ENCODE measurements around the gene LDLRAD3. TPM values are rescaled to one million over a fixed set of nuclear protein-coding genes. Genes with fewer than 3 reads are reported as not detected.

Gene LDLRAD3
- total RNA-seq, 1 experiment from 2014 or later: 19.0 TPM

DNA sequence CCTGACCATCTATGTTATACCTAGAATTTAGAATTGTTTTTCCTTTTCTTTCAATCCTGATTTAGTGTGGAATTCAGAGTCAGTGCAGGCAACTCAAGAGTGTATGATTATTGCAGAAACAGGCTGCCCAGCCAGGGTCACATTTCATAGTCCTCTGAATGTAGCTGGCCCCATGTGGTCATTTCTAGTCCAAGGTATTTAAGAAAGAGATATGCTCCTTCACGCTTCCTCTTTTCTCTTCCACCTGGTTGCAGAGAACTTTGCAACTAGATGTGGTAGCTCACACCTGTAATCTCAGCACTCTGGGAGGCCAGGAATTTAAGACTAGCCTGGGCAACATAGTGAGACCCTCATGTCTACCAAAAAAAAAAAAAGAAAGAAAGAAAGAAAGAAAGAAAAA, 27.6 kb upstream of the LDLRAD3 start:
- no peaks in the 10 kb centered on the region for H3K36me3 ChIP-seq (ENCODE audit: control insufficient read depth in 1 of 2, insufficient read depth in 2 of 2, low read length in 2 of 2)
- intact Hi-C loops (cut with micrococcal nuclease): no loop called here
- ChIA-PET RAD21 (ENCODE audit: low non-redundant PET in 1 of 2, low total read pairs in 2 of 2, uncharacterized antibody in 2 of 2, unreplicated experiment in 2 of 2) (no interaction called here), CTCF (no interaction called here), POLR2A (no interaction called here)
- H3K27ac ChIP-seq (ENCODE audit: low read depth, low read length): no peak overlapping the region
- no peaks in the 10 kb centered on the region for H3K4me1 ChIP-seq (ENCODE audit: control insufficient read depth in 1 of 2, insufficient read depth in 2 of 2, low read length in 2 of 2)
- no peaks in the 10 kb centered on the region for H3K9me3 ChIP-seq (ENCODE audit: control insufficient read depth in 1 of 2, insufficient read depth in 1 of 2, low read depth in 1 of 2, low read length in 2 of 2)
- H3K9me2 ChIP-seq (ENCODE audit: insufficient read depth): no peaks in the 10 kb centered on the region
- H4K20me1 ChIP-seq (ENCODE audit: insufficient read depth): no peaks in the 10 kb centered on the region
- no peak overlapping the region for H3K9ac ChIP-seq (ENCODE audit: low read length)
- no peak overlapping the region for H2AFZ ChIP-seq (ENCODE audit: low read depth, low read length, poor library complexity, severe bottlenecking)
- no TSS peak for BruUV-seq (replicated peaks)
- ATAC-seq (no peak), DNase-seq (ENCODE audit: low read depth, low spot score) (no peak)
- no peak overlapping the region for H3K4me2 ChIP-seq (ENCODE audit: low read length)
- H3K4me3 ChIP-seq (replicated peaks in 1 of 2; ENCODE audit: low read depth in 1 of 2, low read length in 2 of 2): no peak overlapping the region
- no peaks in the 10 kb centered on the region for H3K79me2 ChIP-seq (ENCODE audit: insufficient read depth, low read length)
- 0 out of 2 replicates have a peak, but pooled peaks cover 13% of the 10 kb centered on the region for H3K27me3 ChIP-seq (ENCODE audit: insufficient read depth, low read length)
- TF ChIP-seq, protein P1, sequence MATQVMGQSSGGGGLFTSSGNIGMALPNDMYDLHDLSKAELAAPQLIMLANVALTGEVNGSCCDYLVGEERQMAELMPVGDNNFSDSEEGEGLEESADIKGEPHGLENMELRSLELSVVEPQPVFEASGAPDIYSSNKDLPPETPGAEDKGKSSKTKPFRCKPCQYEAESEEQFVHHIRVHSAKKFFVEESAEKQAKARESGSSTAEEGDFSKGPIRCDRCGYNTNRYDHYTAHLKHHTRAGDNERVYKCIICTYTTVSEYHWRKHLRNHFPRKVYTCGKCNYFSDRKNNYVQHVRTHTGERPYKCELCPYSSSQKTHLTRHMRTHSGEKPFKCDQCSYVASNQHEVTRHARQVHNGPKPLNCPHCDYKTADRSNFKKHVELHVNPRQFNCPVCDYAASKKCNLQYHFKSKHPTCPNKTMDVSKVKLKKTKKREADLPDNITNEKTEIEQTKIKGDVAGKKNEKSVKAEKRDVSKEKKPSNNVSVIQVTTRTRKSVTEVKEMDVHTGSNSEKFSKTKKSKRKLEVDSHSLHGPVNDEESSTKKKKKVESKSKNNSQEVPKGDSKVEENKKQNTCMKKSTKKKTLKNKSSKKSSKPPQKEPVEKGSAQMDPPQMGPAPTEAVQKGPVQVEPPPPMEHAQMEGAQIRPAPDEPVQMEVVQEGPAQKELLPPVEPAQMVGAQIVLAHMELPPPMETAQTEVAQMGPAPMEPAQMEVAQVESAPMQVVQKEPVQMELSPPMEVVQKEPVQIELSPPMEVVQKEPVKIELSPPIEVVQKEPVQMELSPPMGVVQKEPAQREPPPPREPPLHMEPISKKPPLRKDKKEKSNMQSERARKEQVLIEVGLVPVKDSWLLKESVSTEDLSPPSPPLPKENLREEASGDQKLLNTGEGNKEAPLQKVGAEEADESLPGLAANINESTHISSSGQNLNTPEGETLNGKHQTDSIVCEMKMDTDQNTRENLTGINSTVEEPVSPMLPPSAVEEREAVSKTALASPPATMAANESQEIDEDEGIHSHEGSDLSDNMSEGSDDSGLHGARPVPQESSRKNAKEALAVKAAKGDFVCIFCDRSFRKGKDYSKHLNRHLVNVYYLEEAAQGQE (IDR thresholded peaks at IDR 0.05; ENCODE audit: low read depth): no peak
- TF ChIP-seq ELF1 (IDR thresholded peaks at IDR 0.05; ENCODE audit: borderline replicate concordance, low read depth) (no peak), EZH2phosphoT487 (IDR thresholded peaks at IDR 0.05; ENCODE audit: borderline replicate concordance) (no peak), JUND (IDR thresholded peaks at IDR 0.05) (no peak), TCF7L2 (IDR thresholded peaks at IDR 0.05; ENCODE audit: borderline replicate concordance, extremely low read depth, insufficient read depth, insufficient read length) (no peak), EZH2 (IDR thresholded peaks at IDR 0.05) (no peak), EGR1 (IDR thresholded peaks at IDR 0.05; ENCODE audit: low read depth) (no peak), SRF (IDR thresholded peaks at IDR 0.05; ENCODE audit: low read depth) (no peak), YY1 (IDR thresholded peaks at IDR 0.05; ENCODE audit: extremely low read depth, insufficient replicate concordance, low read depth, low read length) (no peak), POLR2A (IDR thresholded peaks at IDR 0.05; ENCODE audit: borderline replicate concordance, extremely low read depth, insufficient read depth, insufficient read length) (no peak), POLR2AphosphoS5 (IDR thresholded peaks at IDR 0.05; ENCODE audit: low read depth, low read length) (no peak), FOSL1 (IDR thresholded peaks at IDR 0.05; ENCODE audit: low read depth) (no peak), CBX3 (IDR thresholded peaks at IDR 0.05; ENCODE audit: low read depth) (no peak), ZNF274 (IDR thresholded peaks at IDR 0.05; ENCODE audit: low read depth, low read length) (no peak)
- TF ChIP-seq, protein P2, sequence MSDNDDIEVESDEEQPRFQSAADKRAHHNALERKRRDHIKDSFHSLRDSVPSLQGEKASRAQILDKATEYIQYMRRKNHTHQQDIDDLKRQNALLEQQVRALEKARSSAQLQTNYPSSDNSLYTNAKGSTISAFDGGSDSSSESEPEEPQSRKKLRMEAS (IDR thresholded peaks at IDR 0.05): no peak
- TF ChIP-seq, protein P3, sequence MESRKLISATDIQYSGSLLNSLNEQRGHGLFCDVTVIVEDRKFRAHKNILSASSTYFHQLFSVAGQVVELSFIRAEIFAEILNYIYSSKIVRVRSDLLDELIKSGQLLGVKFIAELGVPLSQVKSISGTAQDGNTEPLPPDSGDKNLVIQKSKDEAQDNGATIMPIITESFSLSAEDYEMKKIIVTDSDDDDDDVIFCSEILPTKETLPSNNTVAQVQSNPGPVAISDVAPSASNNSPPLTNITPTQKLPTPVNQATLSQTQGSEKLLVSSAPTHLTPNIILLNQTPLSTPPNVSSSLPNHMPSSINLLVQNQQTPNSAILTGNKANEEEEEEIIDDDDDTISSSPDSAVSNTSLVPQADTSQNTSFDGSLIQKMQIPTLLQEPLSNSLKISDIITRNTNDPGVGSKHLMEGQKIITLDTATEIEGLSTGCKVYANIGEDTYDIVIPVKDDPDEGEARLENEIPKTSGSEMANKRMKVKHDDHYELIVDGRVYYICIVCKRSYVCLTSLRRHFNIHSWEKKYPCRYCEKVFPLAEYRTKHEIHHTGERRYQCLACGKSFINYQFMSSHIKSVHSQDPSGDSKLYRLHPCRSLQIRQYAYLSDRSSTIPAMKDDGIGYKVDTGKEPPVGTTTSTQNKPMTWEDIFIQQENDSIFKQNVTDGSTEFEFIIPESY (IDR thresholded peaks at IDR 0.05; ENCODE audit: extremely low read depth, insufficient replicate concordance, low read length): no peak
- TF ChIP-seq, protein P4, sequence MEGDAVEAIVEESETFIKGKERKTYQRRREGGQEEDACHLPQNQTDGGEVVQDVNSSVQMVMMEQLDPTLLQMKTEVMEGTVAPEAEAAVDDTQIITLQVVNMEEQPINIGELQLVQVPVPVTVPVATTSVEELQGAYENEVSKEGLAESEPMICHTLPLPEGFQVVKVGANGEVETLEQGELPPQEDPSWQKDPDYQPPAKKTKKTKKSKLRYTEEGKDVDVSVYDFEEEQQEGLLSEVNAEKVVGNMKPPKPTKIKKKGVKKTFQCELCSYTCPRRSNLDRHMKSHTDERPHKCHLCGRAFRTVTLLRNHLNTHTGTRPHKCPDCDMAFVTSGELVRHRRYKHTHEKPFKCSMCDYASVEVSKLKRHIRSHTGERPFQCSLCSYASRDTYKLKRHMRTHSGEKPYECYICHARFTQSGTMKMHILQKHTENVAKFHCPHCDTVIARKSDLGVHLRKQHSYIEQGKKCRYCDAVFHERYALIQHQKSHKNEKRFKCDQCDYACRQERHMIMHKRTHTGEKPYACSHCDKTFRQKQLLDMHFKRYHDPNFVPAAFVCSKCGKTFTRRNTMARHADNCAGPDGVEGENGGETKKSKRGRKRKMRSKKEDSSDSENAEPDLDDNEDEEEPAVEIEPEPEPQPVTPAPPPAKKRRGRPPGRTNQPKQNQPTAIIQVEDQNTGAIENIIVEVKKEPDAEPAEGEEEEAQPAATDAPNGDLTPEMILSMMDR (IDR thresholded peaks at IDR 0.05 in 2 of 3, conservative IDR thresholded peaks at IDR 0.05 in 1 of 3; ENCODE audit: borderline replicate concordance in 1 of 3, insufficient read depth in 1 of 3, low read depth in 2 of 3, low read length in 2 of 3): no peak
